ENCODE data around the gene NHERF2. TPM values are rescaled to one million over a fixed set of nuclear protein-coding genes. Genes with fewer than 3 reads are reported as not detected.

NHERF2 gene
- total and polyA plus RNA-seq, 9 donors: 6.3 to 118 (median 78.7) TPM

GRCh38 chr16:2045965-2046892, 19.5 kb downstream of the NHERF2 start:
- intact Hi-C loops (cut with DNase I): no loop called here
- H3K4me3 ChIP-seq: no peak overlapping the region
- DNase-seq: no peak

GRCh38 chr16:2046893-2047329, 20.2 kb downstream of the NHERF2 start:
- H3K36me3 ChIP-seq: no peaks in the 10 kb centered on the region
- H3K4me1 ChIP-seq (ENCODE audit: insufficient read depth): peaks cover 18% of the 10 kb centered on the region
- no peaks in the 10 kb centered on the region for H3K27me3 ChIP-seq
- TF ChIP-seq POLR2A (IDR thresholded peaks at IDR 0.05) (no peak), CTCF (IDR thresholded peaks at IDR 0.05) (no peak), EP300 (IDR thresholded peaks at IDR 0.05) (no peak)
- no peaks in the 10 kb centered on the region for H3K9me3 ChIP-seq
- WGBS, 3 donors: 19 to 20% (median 20%) methylated on average over 8 of the region's 8 CpGs
- DNase-seq: no peak
- peak overlapping the region in 1 of 2 donors; percentile 70 for H3K27ac ChIP-seq
- intact Hi-C loops (cut with DNase I): no loop called here
- H3K4me3 ChIP-seq: peak overlapping the region; percentile 63

More at GRCh38 chr16:2045965-2046892, 19.5 kb downstream of the NHERF2 start:
- Histone ChIP-seq H3K27ac (peak overlapping the region in 1 of 2 donors; percentile 70), H3K4me1 (ENCODE audit: insufficient read depth) (peaks cover 18% of the 10 kb centered on the region), H3K9me3 (no peaks in the 10 kb centered on the region), H3K27me3 (no peaks in the 10 kb centered on the region), H3K36me3 (no peaks in the 10 kb centered on the region)
- TF ChIP-seq CTCF (IDR thresholded peaks at IDR 0.05) (no peak), POLR2A (IDR thresholded peaks at IDR 0.05) (no peak), EP300 (IDR thresholded peaks at IDR 0.05) (no peak)
- 82 to 86% (median 84%) methylated on average over 21 of the region's 21 CpGs for WGBS, 3 donors

- intact Hi-C loops (cut with DNase I): no loop called here
- Histone ChIP-seq H3K36me3 (no peaks in the 10 kb centered on the region), H3K4me1 (ENCODE audit: insufficient read depth) (peaks cover 13% of the 10 kb centered on the region), H3K27ac (peak within 1 kb of the TSS in 1 of 2 donors; percentile 70), H3K9me3 (no peaks in the 10 kb centered on the region), H3K27me3 (no peaks in the 10 kb centered on the region), H3K4me3 (peak within 1 kb of the TSS; percentile 63)
- WGBS, 3 donors: 0 to 1% (median 0%) methylated on average over 32 to 81 of the region's 81 CpGs
- TF ChIP-seq EP300 (IDR thresholded peaks at IDR 0.05) (no peak), POLR2A (IDR thresholded peaks at IDR 0.05) (peak; percentile 26), CTCF (IDR thresholded peaks at IDR 0.05) (peak; percentile 39 to 72 (median 68))
- peak; percentile 95 to 98 (median 96) for DNase-seq
These were observed 20.8 kb downstream of the NHERF2 start, which contains the start of the genes NTHL1 and TSC2 for GRCh38 chr16:2047330-2048115. TSS of gene NTHL1 (minus strand) at chr16:2047834. CDS start at chr16:2047823, 11 bp downstream. TSS of gene TSC2 (plus strand) at chr16:2047985. CDS start at chr16:2048616, 631 bp downstream.

GRCh38 chr16:2048116-2048543, 21.4 kb downstream of the NHERF2 start:
- peaks cover 13% of the 10 kb centered on the region for H3K4me1 ChIP-seq (ENCODE audit: insufficient read depth)
- H3K27me3 ChIP-seq: no peaks in the 10 kb centered on the region
- TF ChIP-seq CTCF (IDR thresholded peaks at IDR 0.05) (no peak), POLR2A (IDR thresholded peaks at IDR 0.05) (no peak), EP300 (IDR thresholded peaks at IDR 0.05) (no peak)
- 0% methylated on average over 24 to 30 of the region's 30 CpGs for WGBS, 3 donors
- peak overlapping the region; percentile 63 for H3K4me3 ChIP-seq
- peak overlapping the region in 1 of 2 donors; percentile 51 for H3K27ac ChIP-seq
- H3K36me3 ChIP-seq: no peaks in the 10 kb centered on the region
- no peaks in the 10 kb centered on the region for H3K9me3 ChIP-seq
- intact Hi-C loops (cut with DNase I): no loop called here
- no peak for DNase-seq
